ENCODE measurements around the gene CBR3. TPM values are rescaled to one million over a fixed set of nuclear protein-coding genes. Genes with fewer than 3 reads are reported as not detected.
"Not testable (repeated sequence)": the region's sequence is repeated elsewhere in the genome, so short reads cannot be mapped to it uniquely, and the experiment has no call there.

CBR3 gene
- total RNA-seq, 4 donors from 2014 or later, result 15.4 to 32.0 (median 18.4) TPM

DNA sequence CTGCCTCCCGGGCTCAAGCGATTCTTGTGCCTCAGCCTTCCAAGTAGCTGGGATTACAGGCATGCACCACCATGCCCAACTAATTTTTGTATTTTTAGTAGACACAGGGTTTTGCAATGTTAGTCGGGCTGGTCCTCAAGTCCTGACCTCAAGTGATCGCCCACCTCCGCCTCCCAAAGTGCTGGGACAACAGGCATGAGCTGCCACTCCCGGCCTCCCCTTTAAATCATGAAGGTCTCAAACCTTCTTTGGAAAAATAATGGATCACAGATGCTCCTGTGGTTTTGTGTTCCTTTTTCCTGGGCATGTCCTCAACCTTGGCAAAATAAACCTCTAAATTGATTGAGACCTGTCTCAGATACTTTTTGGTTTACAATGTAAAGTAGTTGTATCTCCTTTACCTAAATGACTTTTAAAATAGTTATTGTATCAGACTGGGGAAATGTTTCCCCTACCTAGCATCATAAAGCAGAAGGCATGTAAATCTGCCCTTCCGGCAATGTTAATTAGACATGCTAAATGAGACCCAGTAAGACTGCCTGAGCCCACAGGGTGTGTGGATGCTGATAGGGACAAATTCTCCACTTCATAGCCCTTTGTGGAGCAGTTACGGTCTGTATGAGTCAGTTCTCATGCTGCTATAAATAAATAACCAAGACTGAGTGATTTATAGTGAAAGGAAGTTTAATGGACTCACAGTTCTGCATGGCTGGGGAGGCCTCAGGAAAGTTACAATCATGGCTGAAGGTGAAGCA, 37.3 kb upstream of the CBR3 start:
- TF ChIP-seq, protein P1, sequence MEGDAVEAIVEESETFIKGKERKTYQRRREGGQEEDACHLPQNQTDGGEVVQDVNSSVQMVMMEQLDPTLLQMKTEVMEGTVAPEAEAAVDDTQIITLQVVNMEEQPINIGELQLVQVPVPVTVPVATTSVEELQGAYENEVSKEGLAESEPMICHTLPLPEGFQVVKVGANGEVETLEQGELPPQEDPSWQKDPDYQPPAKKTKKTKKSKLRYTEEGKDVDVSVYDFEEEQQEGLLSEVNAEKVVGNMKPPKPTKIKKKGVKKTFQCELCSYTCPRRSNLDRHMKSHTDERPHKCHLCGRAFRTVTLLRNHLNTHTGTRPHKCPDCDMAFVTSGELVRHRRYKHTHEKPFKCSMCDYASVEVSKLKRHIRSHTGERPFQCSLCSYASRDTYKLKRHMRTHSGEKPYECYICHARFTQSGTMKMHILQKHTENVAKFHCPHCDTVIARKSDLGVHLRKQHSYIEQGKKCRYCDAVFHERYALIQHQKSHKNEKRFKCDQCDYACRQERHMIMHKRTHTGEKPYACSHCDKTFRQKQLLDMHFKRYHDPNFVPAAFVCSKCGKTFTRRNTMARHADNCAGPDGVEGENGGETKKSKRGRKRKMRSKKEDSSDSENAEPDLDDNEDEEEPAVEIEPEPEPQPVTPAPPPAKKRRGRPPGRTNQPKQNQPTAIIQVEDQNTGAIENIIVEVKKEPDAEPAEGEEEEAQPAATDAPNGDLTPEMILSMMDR (IDR thresholded peaks at IDR 0.05), result no peak
- ATAC-seq (ENCODE audit: low FRiP score) (no peak), DNase-seq (ENCODE audit: low spot score) (no peak)

DNA sequence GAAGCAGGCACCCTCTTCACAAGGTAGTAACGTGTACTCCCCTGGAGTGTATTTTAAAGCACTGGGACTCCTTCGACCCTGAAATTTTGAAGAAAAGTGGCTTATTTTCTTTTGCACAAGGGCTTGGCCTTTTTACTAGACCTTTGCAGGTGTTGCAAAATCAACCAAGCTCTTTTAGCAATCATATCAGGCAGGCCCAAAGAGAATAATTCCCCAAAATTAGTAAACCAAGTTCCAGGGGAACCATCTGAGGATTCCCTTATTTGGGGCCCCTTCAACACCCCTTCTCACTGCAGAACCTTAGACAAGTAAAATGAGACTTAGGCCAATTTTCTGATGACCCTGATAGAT, 36.7 kb upstream of the CBR3 start:
- ATAC-seq (ENCODE audit: low FRiP score), result no peak
- TF ChIP-seq, protein P1 (IDR thresholded peaks at IDR 0.05), result no peak
- DNase-seq (ENCODE audit: low spot score), result no peak

DNA sequence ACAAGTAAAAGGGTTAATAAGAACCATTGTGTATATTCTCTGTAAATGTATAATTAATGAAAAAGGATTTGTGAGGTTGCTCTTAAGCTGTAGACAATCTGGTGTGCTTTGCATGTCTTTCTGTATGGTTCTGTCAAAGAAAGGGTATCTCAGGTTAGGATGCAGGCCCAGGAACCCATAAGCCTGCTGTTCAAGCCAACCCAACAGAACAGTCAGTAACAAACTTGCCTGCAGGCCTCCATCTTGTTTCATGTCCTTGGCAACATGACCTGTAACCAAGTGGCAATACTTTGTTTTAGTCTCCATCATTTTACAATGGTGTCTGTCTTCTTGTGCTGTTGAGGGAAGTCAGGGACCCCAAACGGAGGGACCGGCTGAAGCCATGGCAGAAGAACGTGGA, 35.9 kb upstream of the CBR3 start:
- TF ChIP-seq, protein P1 (IDR thresholded peaks at IDR 0.05), result no peak
- ATAC-seq (ENCODE audit: low FRiP score) (no peak), DNase-seq (ENCODE audit: low spot score) (no peak)

DNA sequence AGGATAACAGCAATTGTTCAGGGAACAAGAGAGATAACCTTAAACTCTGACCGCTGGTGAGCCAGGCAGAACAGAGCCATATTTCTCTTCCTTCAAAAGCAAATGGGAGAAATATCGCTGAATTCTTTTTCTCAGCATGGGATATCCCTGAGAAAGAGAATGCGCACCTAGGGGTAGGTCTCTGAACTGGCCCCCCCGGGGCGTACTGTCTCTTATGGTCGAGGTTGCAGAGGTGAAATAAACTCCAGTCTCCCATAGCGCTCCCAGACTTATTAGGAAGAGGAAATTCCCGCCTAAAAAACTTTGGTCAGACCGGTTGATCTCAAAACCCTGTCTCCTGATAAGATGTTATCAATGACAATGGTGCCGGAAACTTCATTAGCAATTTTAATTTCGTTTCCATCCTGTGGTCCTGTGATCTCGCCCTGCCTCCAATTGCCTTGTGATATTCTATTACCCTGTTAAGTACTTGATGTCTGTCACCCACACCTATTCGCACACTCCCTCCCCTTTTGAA, 35.1 kb upstream of the CBR3 start:
- not testable (repeated sequence) for ATAC-seq (ENCODE audit: low FRiP score); DNase-seq (ENCODE audit: low spot score)

DNA sequence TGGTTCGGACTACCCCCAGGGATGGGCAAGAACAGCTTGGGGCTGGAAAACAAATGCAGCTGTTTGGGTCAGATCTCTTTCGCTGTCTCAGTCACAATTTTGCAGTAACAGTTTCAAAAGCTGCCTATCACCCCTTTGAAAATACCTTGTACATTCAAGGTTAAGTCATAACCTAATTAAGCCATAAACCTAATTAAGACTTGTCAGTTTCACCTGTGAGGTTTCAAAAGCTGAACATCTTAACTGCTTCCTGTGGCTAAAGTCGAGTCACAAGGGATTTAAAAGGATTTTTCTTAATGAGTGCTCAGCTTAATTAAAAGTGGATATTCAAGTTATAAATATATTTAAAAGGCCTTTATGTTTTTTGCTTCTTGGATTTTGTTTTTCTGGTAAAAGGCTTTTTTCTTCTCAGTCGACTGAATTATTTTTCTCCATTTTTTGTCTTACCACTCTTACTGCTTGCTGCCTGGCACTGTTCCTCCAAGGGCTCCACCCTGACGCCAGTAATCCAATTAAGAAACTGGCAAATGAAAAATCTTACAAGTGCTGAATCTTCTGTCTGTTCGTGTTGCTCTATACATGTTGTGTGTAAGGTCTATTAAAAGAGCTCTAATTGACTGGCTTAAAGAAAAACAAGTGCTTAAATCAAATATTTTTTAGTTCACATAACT, 33.8 kb upstream of the CBR3 start:
- TF ChIP-seq, protein P1 (IDR thresholded peaks at IDR 0.05), result no peak
- ATAC-seq (ENCODE audit: low FRiP score), result no peak
- DNase-seq (ENCODE audit: low spot score), result no peak

DNA sequence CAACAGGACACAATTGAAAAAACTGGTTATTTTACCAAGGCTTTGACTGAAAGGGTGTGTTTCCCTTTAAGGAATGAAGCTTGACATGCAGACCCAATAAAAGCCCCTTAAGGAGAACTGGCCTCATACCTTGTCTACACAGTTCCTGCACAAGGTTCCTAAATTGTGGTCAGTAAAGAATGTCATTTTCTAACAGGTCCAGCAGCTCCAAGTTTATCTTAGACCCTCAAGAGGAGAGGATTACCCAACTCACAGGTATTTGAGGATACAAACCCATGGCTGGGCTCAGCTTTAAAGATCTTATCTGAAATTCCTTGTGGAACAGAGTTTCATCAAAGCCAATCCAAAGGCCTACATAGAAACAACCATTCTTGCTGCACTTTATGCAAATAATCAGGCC, 31.4 kb upstream of the CBR3 start:
- no peak for DNase-seq (ENCODE audit: low spot score)
- no peak for ATAC-seq (ENCODE audit: low FRiP score)
- TF ChIP-seq, protein P1 (IDR thresholded peaks at IDR 0.05), result no peak

DNA sequence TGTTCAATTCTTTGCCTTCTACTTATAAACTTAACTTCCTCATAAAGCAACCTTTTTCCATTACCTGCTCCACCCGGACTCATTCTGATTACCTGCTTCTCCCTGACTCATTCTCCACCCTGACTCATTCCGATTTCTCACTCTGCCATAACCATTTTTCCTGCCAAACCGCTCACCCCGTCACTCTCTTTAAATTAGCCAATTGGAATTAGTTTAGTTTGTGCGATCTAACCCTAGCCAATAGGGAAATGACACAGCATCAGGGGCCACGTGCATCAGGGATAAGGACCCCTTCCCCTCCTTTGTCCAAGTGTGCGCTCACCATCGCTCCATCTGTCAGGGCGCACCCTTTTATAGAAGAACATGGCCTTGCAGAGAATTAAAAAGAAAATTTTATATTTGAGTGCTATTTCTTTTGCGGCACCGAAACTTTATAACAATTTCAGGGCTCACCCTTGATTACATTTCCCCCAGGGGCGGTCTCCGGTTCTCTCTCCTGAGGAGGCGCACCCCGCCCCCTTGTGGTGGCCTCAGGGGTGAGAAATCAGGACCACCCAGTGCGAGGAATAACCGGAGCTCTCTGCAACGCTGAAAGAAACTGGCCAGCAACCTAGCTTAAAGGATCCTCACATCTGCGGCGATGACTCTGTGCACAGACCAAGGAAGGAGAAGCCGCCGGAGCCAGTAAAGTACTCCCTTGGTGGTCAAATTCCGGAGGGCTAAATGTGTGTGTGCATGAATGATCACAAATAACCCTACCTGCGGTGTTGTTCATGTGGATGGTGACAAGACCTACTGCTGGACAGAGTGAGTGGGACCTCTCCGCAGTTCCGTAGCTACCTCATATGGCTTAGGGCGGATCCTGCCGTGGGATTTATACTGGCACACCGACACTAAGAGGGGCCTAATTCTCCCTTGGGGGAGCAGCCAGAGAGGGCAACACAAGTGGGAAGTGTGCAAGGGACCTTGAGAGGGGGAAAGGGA, 30.3 kb upstream of the CBR3 start:
- TF ChIP-seq, protein P1 (IDR thresholded peaks at IDR 0.05), result peak in 1 of 3 donors; percentile 33
- peak; percentile 54 for ATAC-seq (ENCODE audit: low FRiP score)
- DNase-seq (ENCODE audit: low spot score), result no peak

All from omental fat pad (tissue), 4 donors.